ENCODE results near the gene CD9. TPM values are rescaled to one million over a fixed set of nuclear protein-coding genes. Genes with fewer than 3 reads are reported as not detected.

The CD9 gene
- total RNA-seq, 3 donors from 2014 or later (not counting 1 experiment from before 2014, with no cell fraction given) = 2.1 to 55.9 (median 8.0) TPM

DNA sequence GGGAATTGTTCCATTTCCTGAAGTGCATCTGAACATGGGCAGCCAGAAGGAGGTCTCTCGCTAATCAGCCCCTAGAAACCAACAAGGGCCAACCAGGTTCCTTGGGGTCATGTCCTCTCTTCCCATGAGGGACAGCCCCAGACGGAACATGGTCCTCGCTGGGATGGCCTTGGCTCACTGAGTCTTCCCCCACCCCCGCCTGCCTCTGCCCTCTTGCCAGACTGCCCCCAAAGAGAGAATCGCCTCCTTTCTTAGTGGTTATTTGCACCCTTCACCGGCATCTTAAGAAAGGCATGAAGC, 36.4 kb downstream of the CD9 start:
- H3K4me3 ChIP-seq (ENCODE audit: low read length) = no peak overlapping the region
- Mint-ChIP-seq H3K27ac (no peak overlapping the region), H3K9me3 (no peaks in the 10 kb centered on the region)

DNA sequence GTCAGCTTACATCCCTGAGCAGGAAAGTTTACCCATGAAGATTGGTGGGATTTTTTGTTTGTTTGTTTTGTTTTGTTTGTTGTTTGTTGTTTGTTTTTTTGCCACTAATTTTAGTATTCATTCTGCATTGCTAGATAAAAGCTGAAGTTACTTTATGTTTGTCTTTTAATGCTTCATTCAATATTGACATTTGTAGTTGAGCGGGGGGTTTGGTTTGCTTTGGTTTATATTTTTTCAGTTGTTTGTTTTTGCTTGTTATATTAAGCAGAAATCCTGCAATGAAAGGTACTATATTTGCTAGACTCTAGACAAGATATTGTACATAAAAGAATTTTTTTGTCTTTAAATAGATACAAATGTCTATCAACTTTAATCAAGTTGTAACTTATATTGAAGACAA, 37.6 kb downstream of the CD9 start:
- Histone ChIP-seq H3K9me3 (ENCODE audit: control insufficient read depth, insufficient read depth, low read length) (no peaks in the 10 kb centered on the region), H3K4me1 (ENCODE audit: control insufficient read depth, insufficient read depth, low read length) (no peaks in the 10 kb centered on the region), H3K27me3 (ENCODE audit: control insufficient read depth, insufficient read depth, low read length) (no peaks in the 10 kb centered on the region), H3K4me3 (ENCODE audit: low read length) (no peak overlapping the region), H3K27ac (ENCODE audit: low read length) (no peak overlapping the region), H3K36me3 (ENCODE audit: control insufficient read depth, insufficient read depth, low read length) (no peaks in the 10 kb centered on the region)
- WGBS (ENCODE audit: insufficient coverage) = 100% methylated on average over 1 of the region's 1 CpG
- DNase-seq (no peak), ATAC-seq (no peak)
- Mint-ChIP-seq H3K4me1 (peaks cover 0 to 4% of the 10 kb centered on the region in 2 donors), H3K4me3 (no peak overlapping the region), H3K27me3 (ENCODE audit: low read depth in 2 of 2) (peaks cover 3 to 20% of the 10 kb centered on the region in 2 donors), H3K27ac (no peak overlapping the region), H3K36me3 (no peaks in the 10 kb centered on the region), H3K9me3 (no peaks in the 10 kb centered on the region)
- TF ChIP-seq, protein P1, sequence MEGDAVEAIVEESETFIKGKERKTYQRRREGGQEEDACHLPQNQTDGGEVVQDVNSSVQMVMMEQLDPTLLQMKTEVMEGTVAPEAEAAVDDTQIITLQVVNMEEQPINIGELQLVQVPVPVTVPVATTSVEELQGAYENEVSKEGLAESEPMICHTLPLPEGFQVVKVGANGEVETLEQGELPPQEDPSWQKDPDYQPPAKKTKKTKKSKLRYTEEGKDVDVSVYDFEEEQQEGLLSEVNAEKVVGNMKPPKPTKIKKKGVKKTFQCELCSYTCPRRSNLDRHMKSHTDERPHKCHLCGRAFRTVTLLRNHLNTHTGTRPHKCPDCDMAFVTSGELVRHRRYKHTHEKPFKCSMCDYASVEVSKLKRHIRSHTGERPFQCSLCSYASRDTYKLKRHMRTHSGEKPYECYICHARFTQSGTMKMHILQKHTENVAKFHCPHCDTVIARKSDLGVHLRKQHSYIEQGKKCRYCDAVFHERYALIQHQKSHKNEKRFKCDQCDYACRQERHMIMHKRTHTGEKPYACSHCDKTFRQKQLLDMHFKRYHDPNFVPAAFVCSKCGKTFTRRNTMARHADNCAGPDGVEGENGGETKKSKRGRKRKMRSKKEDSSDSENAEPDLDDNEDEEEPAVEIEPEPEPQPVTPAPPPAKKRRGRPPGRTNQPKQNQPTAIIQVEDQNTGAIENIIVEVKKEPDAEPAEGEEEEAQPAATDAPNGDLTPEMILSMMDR (IDR thresholded peaks at IDR 0.05) = no peak
- intact Hi-C loops (cut with micrococcal nuclease) = no loop called here

More for the DNA sequence above, 36.4 kb downstream of the CD9 start:
- Histone ChIP-seq H3K9me3 (ENCODE audit: control insufficient read depth, insufficient read depth, low read length) (no peaks in the 10 kb centered on the region), H3K36me3 (ENCODE audit: control insufficient read depth, insufficient read depth, low read length) (no peaks in the 10 kb centered on the region), H3K27ac (ENCODE audit: low read length) (no peak overlapping the region), H3K4me1 (ENCODE audit: control insufficient read depth, insufficient read depth, low read length) (peaks cover 6% of the 10 kb centered on the region), H3K27me3 (ENCODE audit: control insufficient read depth, insufficient read depth, low read length) (no peaks in the 10 kb centered on the region)
- TF ChIP-seq, protein P1 (IDR thresholded peaks at IDR 0.05) = no peak
- intact Hi-C loops (cut with micrococcal nuclease) = no loop called here
- DNase-seq (no peak), ATAC-seq (no peak)
- H3K4me3 Mint-ChIP-seq = no peak overlapping the region
- H3K36me3 Mint-ChIP-seq = no peaks in the 10 kb centered on the region
- H3K4me1 Mint-ChIP-seq = peaks cover 8 to 12% of the 10 kb centered on the region in 2 donors
- H3K27me3 Mint-ChIP-seq (ENCODE audit: low read depth in 2 of 2) = peaks cover 3 to 20% of the 10 kb centered on the region in 2 donors
- 91% methylated on average over 6 of the region's 6 CpGs for WGBS (ENCODE audit: insufficient coverage)

DNA sequence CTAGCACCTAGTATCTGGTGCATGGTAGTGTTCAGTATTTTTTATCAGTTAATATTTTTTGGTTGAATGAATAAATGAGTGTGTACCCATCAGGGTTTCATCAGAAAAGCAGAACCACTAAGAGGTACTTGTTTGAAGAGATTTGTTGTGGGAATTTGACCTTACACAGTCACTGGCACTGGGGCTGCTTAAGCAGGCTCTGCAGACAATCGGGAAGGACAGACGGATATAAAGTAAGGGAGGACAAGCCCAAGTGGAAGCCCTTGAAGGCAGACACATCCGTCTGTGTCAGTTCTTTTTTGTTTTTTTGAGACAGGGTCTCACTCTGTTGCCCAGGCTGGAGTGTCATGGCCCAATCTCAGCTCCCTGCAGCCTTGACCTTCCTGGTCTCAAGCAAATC, 38.7 kb downstream of the CD9 start:
- DNase-seq (no peak), ATAC-seq (no peak)
- H3K4me3 ChIP-seq (ENCODE audit: low read length) = no peak overlapping the region
- WGBS (ENCODE audit: insufficient coverage) = 86% methylated on average over 3 of the region's 3 CpGs
- H3K9me3 ChIP-seq (ENCODE audit: control insufficient read depth, insufficient read depth, low read length) = no peaks in the 10 kb centered on the region
- H3K27me3 Mint-ChIP-seq (ENCODE audit: low read depth in 2 of 2) = peaks cover 3 to 20% of the 10 kb centered on the region in 2 donors
- no peaks in the 10 kb centered on the region for H3K27me3 ChIP-seq (ENCODE audit: control insufficient read depth, insufficient read depth, low read length)
- no peaks in the 10 kb centered on the region for H3K9me3 Mint-ChIP-seq
- H3K27ac Mint-ChIP-seq = no peak overlapping the region
- no peaks in the 10 kb centered on the region for H3K4me1 ChIP-seq (ENCODE audit: control insufficient read depth, insufficient read depth, low read length)
- H3K4me3 Mint-ChIP-seq = no peak overlapping the region
- intact Hi-C loops (cut with micrococcal nuclease) = no loop called here
- no peaks in the 10 kb centered on the region for H3K36me3 ChIP-seq (ENCODE audit: control insufficient read depth, insufficient read depth, low read length)
- TF ChIP-seq, protein P1 (IDR thresholded peaks at IDR 0.05) = no peak
- H3K4me1 Mint-ChIP-seq = peaks cover 0 to 4% of the 10 kb centered on the region in 2 donors
- no peaks in the 10 kb centered on the region for H3K36me3 Mint-ChIP-seq
- no peak overlapping the region for H3K27ac ChIP-seq (ENCODE audit: low read length)

DNA sequence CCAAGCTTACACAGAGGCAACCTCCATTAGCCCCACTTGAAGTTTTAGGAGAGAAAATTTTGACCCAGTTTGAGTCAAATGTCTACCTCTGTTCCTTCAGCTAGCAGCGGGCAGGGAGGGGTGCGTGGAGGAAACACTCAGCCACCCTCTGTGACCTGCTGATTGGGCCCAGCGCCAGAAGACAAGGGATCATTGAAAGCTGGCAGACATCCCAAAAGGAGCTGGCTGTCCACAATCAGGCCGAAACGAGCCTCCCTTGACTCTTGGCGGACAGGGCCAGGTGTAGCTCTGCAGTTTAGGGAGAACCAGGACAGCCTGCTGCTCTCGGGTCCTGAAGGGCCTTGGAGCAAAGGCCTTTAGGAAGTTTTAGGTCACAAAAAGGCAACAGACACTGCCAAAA, 41.3 kb downstream of the CD9 start:
- no peaks in the 10 kb centered on the region for H3K4me1 ChIP-seq (ENCODE audit: control insufficient read depth, insufficient read depth, low read length)
- H3K27ac Mint-ChIP-seq = no peak overlapping the region
- DNase-seq (no peak), ATAC-seq (no peak)
- peaks cover 3 to 6% of the 10 kb centered on the region in 2 donors for H3K27me3 Mint-ChIP-seq (ENCODE audit: low read depth in 2 of 2)
- no peaks in the 10 kb centered on the region for H3K36me3 ChIP-seq (ENCODE audit: control insufficient read depth, insufficient read depth, low read length)
- H3K4me3 ChIP-seq (ENCODE audit: low read length) = no peak overlapping the region
- no peaks in the 10 kb centered on the region for H3K36me3 Mint-ChIP-seq
- no peak overlapping the region for H3K4me3 Mint-ChIP-seq
- no peaks in the 10 kb centered on the region for H3K4me1 Mint-ChIP-seq
- TF ChIP-seq, protein P1 (IDR thresholded peaks at IDR 0.05) = no peak
- H3K9me3 ChIP-seq (ENCODE audit: control insufficient read depth, insufficient read depth, low read length) = no peaks in the 10 kb centered on the region
- H3K27me3 ChIP-seq (ENCODE audit: control insufficient read depth, insufficient read depth, low read length) = no peaks in the 10 kb centered on the region
- intact Hi-C loops (cut with micrococcal nuclease) = no loop called here
- 57% methylated on average over 7 of the region's 7 CpGs for WGBS (ENCODE audit: insufficient coverage)
- no peaks in the 10 kb centered on the region for H3K9me3 Mint-ChIP-seq
- no peak overlapping the region for H3K27ac ChIP-seq (ENCODE audit: low read length)
